HCT116 (cell line): ENCODE data around the gene DGCR6L. TPM values are rescaled to one million over a fixed set of nuclear protein-coding genes. Genes with fewer than 3 reads are reported as not detected.
"Not testable (repeated sequence)": the region's sequence is repeated elsewhere in the genome, so short reads cannot be mapped to it uniquely, and the experiment has no call there.

Experiments
- ATAC-seq: fragments of 200-7000 bp; cut with Tn5 transposase; 2 replicates; pipeline ENCODE4 v1.9.1; 2020; ENCODE audit warnings: mild to moderate bottlenecking, moderate library complexity
- BruUV-seq: library from RNA; stranded (reverse); fragments of 400-500 nt; replicated peaks from 2 replicates; lab custom pipeline; 2021; lab: Mats Ljungman, UMichigan
- CTCF ChIA-PET: fragments of 300-600 bp; sonication (Branson Sonifier 250); formaldehyde crosslinking; loops from one replicate; lab custom pipeline; 2021; ENCODE audit warnings: antibody characterized with exemption; lab: Charles Lee
- POLR2A ChIA-PET: fragments of 300-600, 350-600 bp; sonication (Branson Sonifier 250); formaldehyde crosslinking; loops from one replicate; lab custom pipeline; 2021; ENCODE audit warnings: antibody characterized with exemption; lab: Charles Lee
- RAD21 ChIA-PET, 2 experiments: fragments of 300-600 bp; sonication (Branson Sonifier 250); formaldehyde crosslinking; loops; one replicate each; lab custom pipeline; 2023; ENCODE audit warnings: low total read pairs in 2 of 2; ENCODE audit not compliant: uncharacterized antibody in 2 of 2, unreplicated experiment in 2 of 2, low non-redundant PET in 1 of 2; lab: Charles Lee
- DNase-seq: peaks from one replicate; pipeline ENCODE4 v3.0.0-alpha.2; 2010; ENCODE audit warnings: low read depth, low spot score
- H2AFZ ChIP-seq: fragments of 200-600 bp; shearing (Covaris generic), sonication (generic); 2 replicates; pipeline ENCODE4 v1.6.1; 2017; ENCODE audit warnings: low read depth, mixed run types, mixed read lengths, antibody characterized with exemption, low read length; ENCODE audit not compliant: poor library complexity, severe bottlenecking
- H3K27ac ChIP-seq: 2 replicates; pipeline ENCODE4 v1.5.1; 2012; ENCODE audit warnings: low read depth, low read length
- H3K27me3 ChIP-seq: fragments of 200-600 bp; sonication (generic); 2 replicates; pipeline ENCODE4 v1.6.1; 2016; ENCODE audit warnings: mixed run types, low read length, mixed read lengths; ENCODE audit not compliant: insufficient read depth
- H3K36me3 ChIP-seq, 2 experiments: fragments of 200-500 bp in 1 of 2; fragments of 200-600 bp in 1 of 2; sonication (Bioruptor generic) in 1 of 2; sonication (generic) in 1 of 2; 2 replicates each; pipeline versions ENCODE4 v1.5.1 to v1.6.1; 2014 to 2016; ENCODE audit warnings: low read length in 2 of 2, inconsistent platforms in 1 of 2, mixed read lengths in 1 of 2, mixed run types in 1 of 2; ENCODE audit not compliant: insufficient read depth in 2 of 2, control insufficient read depth in 1 of 2
- H3K4me1 ChIP-seq, 2 experiments: fragments of 200-600 bp in 1 of 2; sonication (generic) in 1 of 2; 2 replicates each; pipeline versions ENCODE4 v1.5.1 to v1.6.1; 2012 to 2017; ENCODE audit warnings: low read length in 2 of 2, inconsistent platforms in 1 of 2, mild to moderate bottlenecking in 1 of 2, mixed read lengths in 1 of 2, mixed run types in 1 of 2, moderate library complexity in 1 of 2; ENCODE audit not compliant: insufficient read depth in 2 of 2, control insufficient read depth in 1 of 2
- H3K4me2 ChIP-seq: fragments of 200-600 bp; sonication (generic); 2 replicates; pipeline ENCODE4 v1.6.1; 2017; ENCODE audit warnings: mixed run types, low read length, mixed read lengths
- H3K4me3 ChIP-seq, 2 experiments: fragments of 200-600 bp in 1 of 2; sonication (generic) in 1 of 2; replicated peaks in 1 of 2; 2 replicates each; pipeline ENCODE4 v1.5.1; 2011 to 2016; ENCODE audit warnings: low read length in 2 of 2, control low read depth in 1 of 2, low read depth in 1 of 2, mild to moderate bottlenecking in 1 of 2, mixed read lengths in 1 of 2, mixed run types in 1 of 2
- H3K79me2 ChIP-seq: fragments of 200-600 bp; sonication (generic); 2 replicates; pipeline ENCODE4 v1.6.1; 2017; ENCODE audit warnings: mild to moderate bottlenecking, mixed run types, low read length, moderate library complexity, mixed read lengths; ENCODE audit not compliant: insufficient read depth
- H3K9ac ChIP-seq: fragments of 200-600 bp; sonication (generic); 2 replicates; pipeline ENCODE4 v1.6.1; 2016; ENCODE audit warnings: low read length, mixed read lengths
- H3K9me2 ChIP-seq: fragments of 200-600 bp; sonication (generic), shearing (Covaris generic); 2 replicates; pipeline ENCODE4 v1.6.1; 2017; ENCODE audit warnings: mixed run types, mild to moderate bottlenecking, moderate library complexity; ENCODE audit not compliant: insufficient read depth
- H3K9me3 ChIP-seq, 2 experiments: fragments of 200-500 bp in 1 of 2; fragments of 200-600 bp in 1 of 2; sonication (Bioruptor generic) in 1 of 2; sonication (generic) in 1 of 2; 2 replicates each; pipeline ENCODE4 v1.6.1; 2014 to 2017; ENCODE audit warnings: low read length in 2 of 2, mixed read lengths in 2 of 2, inconsistent platforms in 1 of 2, low read depth in 1 of 2, mild to moderate bottlenecking in 1 of 2, mixed run types in 1 of 2, moderate library complexity in 1 of 2; ENCODE audit not compliant: control insufficient read depth in 1 of 2, insufficient read depth in 1 of 2
- H4K20me1 ChIP-seq: fragments of 200-600 bp; sonication (generic), shearing (Covaris generic); 2 replicates; pipeline ENCODE4 v1.6.1; 2017; ENCODE audit warnings: mixed run types, mild to moderate bottlenecking, moderate library complexity; ENCODE audit not compliant: insufficient read depth
- CTCF ChIP-seq, 3 experiments: fragments of 200-600 bp in 1 of 3; sonication (generic) in 1 of 3; IDR thresholded peaks in 2 of 3; conservative IDR thresholded peaks in 1 of 3; 2 replicates each; pipeline ENCODE4 v1.5.1; 2012 to 2017; ENCODE audit warnings: low read depth in 2 of 3, low read length in 2 of 3, antibody characterized with exemption in 1 of 3, borderline replicate concordance in 1 of 3, control low read depth in 1 of 3, mild to moderate bottlenecking in 1 of 3, mixed read lengths in 1 of 3, mixed run types in 1 of 3, moderate library complexity in 1 of 3; ENCODE audit not compliant: insufficient read depth in 1 of 3
- RAD21 ChIP-seq: IDR thresholded peaks from 2 replicates; pipeline ENCODE4 v1.6.1; 2012; ENCODE audit warnings: low read depth, mild to moderate bottlenecking
- intact Hi-C: fragments of 100-400 bp; cut with micrococcal nuclease; formaldehyde crosslinking; loops from 2 replicates; pipeline ENCODE4 v1.10.0; 2022
- total RNA-seq: library from RNA; stranded (reverse); gene quantifications from one replicate; pipeline ENCODE4 v1.2.1, GENCODE V29; 2021; ENCODE audit not compliant: unreplicated experiment

DGCR6L gene
- total RNA-seq, 1 experiment from 2014 or later, result 44.9 TPM

GRCh38 chr22:20318043-20318688, 1.7 kb downstream of the DGCR6L start:
- H4K20me1 ChIP-seq, DNase-seq, H3K27ac ChIP-seq, H2AFZ ChIP-seq, RAD21 ChIA-PET, H3K36me3 ChIP-seq, H3K9me3 ChIP-seq, H3K79me2 ChIP-seq, intact Hi-C loops, H3K4me3 ChIP-seq, ATAC-seq, H3K9me2 ChIP-seq, H3K27me3 ChIP-seq, POLR2A ChIA-PET, H3K9ac ChIP-seq: not testable (repeated sequence)
- CTCF ChIA-PET, result interaction anchor here (0.7 to 1.3 kb wide), 2 partner anchors 18 to 161 kb away, joined by 3 to 4 read pairs; no protein-coding TSS in a partner anchor
- TSS peak; percentile 46 for BruUV-seq
- Histone ChIP-seq H3K4me1 (peaks cover 5 to 29% of the 10 kb centered on the region in 2 experiments), H3K4me2 (peak overlapping the region; percentile 95)

GRCh38 chr22:20317402-20318042, 2.3 kb downstream of the DGCR6L start:
- H4K20me1 ChIP-seq, BruUV-seq, H3K27me3 ChIP-seq, H3K27ac ChIP-seq, H3K79me2 ChIP-seq, POLR2A ChIA-PET, DNase-seq, H2AFZ ChIP-seq, H3K4me3 ChIP-seq, H3K36me3 ChIP-seq, H3K9me3 ChIP-seq, H3K9me2 ChIP-seq, H3K9ac ChIP-seq, RAD21 ChIA-PET, intact Hi-C loops: not testable (repeated sequence)
- Histone ChIP-seq H3K4me1 (peaks cover 5 to 24% of the 10 kb centered on the region in 2 experiments), H3K4me2 (peak overlapping the region; percentile 95; the same call in 1 of the 2 replicates)
- TF ChIP-seq CTCF (IDR thresholded peaks at IDR 0.05 in 2 of 3, conservative IDR thresholded peaks at IDR 0.05 in 1 of 3; ENCODE audit: borderline replicate concordance in 1 of 3, insufficient read depth in 1 of 3, low read depth in 2 of 3, low read length in 2 of 3) (peak; percentile 23 to 74 (median 53); a peak in 4 of 6 replicates), RAD21 (peak; percentile 15; the same call in 1 of the 2 replicates)
- CTCF ChIA-PET, result interaction anchor here (0.7 to 1.3 kb wide), 2 partner anchors 18 to 161 kb away, joined by 3 to 4 read pairs; no protein-coding TSS in a partner anchor
- ATAC-seq, result peak; percentile 35
